ENCODE data around the gene C16orf96.

DNA sequence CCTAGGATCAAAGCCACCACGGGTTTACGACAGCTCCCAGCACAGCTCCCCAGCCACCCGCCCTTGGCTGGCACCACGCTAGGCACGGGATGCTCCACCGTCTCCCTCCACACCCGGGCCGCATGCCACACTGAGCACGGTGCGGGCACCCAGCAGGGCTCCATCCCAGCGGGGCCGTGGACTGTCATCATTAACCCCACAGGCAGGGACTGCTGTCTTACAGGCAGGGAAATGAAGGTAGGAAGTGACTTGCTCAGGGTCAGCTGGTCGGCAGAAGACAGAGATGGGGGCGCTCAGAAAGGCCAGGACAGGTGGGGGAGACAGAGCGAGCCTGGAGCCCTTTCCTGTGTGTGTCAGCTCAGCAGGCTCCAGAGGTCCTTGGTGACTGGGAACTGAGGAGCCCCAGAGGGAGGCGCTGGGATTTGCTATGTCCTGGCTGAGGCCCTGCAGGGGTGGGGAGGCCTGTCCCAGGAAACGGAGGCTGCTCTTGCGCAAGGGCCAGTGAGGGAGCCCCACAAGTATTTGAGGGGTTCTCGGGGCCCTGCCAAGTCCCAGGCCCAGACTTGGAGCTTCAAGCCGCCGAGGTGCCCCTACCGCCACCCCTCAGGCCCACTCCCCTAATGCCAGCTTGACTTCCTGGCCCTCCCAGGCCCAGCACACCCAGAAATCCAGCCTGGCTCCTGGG, 55.3 kb downstream of the C16orf96 start:
- TF ChIP-seq CTCF (conservative IDR thresholded peaks at IDR 0.05; ENCODE audit: low read depth in 2 of 2), result no peak
- TF ChIP-seq POLR2AphosphoS5 (IDR thresholded peaks at IDR 0.05; ENCODE audit: low read depth), result no peak
- TF ChIP-seq, protein P1, sequence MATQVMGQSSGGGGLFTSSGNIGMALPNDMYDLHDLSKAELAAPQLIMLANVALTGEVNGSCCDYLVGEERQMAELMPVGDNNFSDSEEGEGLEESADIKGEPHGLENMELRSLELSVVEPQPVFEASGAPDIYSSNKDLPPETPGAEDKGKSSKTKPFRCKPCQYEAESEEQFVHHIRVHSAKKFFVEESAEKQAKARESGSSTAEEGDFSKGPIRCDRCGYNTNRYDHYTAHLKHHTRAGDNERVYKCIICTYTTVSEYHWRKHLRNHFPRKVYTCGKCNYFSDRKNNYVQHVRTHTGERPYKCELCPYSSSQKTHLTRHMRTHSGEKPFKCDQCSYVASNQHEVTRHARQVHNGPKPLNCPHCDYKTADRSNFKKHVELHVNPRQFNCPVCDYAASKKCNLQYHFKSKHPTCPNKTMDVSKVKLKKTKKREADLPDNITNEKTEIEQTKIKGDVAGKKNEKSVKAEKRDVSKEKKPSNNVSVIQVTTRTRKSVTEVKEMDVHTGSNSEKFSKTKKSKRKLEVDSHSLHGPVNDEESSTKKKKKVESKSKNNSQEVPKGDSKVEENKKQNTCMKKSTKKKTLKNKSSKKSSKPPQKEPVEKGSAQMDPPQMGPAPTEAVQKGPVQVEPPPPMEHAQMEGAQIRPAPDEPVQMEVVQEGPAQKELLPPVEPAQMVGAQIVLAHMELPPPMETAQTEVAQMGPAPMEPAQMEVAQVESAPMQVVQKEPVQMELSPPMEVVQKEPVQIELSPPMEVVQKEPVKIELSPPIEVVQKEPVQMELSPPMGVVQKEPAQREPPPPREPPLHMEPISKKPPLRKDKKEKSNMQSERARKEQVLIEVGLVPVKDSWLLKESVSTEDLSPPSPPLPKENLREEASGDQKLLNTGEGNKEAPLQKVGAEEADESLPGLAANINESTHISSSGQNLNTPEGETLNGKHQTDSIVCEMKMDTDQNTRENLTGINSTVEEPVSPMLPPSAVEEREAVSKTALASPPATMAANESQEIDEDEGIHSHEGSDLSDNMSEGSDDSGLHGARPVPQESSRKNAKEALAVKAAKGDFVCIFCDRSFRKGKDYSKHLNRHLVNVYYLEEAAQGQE (IDR thresholded peaks at IDR 0.05; ENCODE audit: unreplicated experiment), result no peak
- no peak for TF ChIP-seq EZH2 (IDR thresholded peaks at IDR 0.05; ENCODE audit: low read depth, unreplicated experiment)
- TF ChIP-seq EZH2phosphoT487 (IDR thresholded peaks at IDR 0.05; ENCODE audit: unreplicated experiment), result no peak
- TF ChIP-seq CREB1 (CRISPR knock-in tag; IDR thresholded peaks at IDR 0.05; ENCODE audit: low read depth), result no peak
- no peak for TF ChIP-seq JUNB (IDR thresholded peaks at IDR 0.05; ENCODE audit: unreplicated experiment)
- no peak for TF ChIP-seq ETS1 (IDR thresholded peaks at IDR 0.05)
- no peak for TF ChIP-seq STAT1 (IDR thresholded peaks at IDR 0.05; ENCODE audit: unreplicated experiment)
- TF ChIP-seq ZNF331 (CRISPR knock-in tag; IDR thresholded peaks at IDR 0.05; ENCODE audit: low read depth), result no peak
- no peak for TF ChIP-seq ZNF462 (CRISPR knock-in tag; IDR thresholded peaks at IDR 0.05)
- no peak for TF ChIP-seq ZNF114 (CRISPR knock-in tag; IDR thresholded peaks at IDR 0.05)
- TF ChIP-seq NANOG (IDR thresholded peaks at IDR 0.05; ENCODE audit: borderline replicate concordance), result no peak

Data from GM23338 (cell line).